Measurements from ENCODE around the gene PCSK7. TPM values are rescaled to one million over a fixed set of nuclear protein-coding genes. Genes with fewer than 3 reads are reported as not detected.

PCSK7 gene
- total and polyA plus RNA-seq, 2 of the 8 experiments (the other 6 are each of a cell fraction or from before 2014, with no cell fraction given) = 23.4 to 38.5 TPM

DNA sequence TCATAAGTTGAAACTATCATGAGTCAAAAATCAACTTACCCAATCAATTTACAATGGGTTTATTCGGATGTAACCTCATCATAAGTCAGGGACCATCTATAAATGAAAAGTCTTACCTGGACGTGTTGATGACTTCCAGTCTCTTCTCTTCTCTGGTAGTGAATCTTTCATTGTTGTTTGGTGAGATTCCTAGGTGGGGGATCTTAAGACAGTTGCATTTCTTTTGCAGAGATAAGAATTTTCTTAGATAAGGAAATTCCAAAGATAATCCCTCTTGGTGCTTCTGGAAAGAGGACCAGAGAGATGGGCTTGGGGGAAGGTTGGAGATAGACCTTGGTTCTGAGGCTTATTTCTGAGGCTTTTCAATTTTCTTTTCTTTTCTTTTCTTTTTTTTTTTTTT is 38.0 kb upstream of the PCSK7 start:
- no peaks in the 10 kb centered on the region for H3K79me2 ChIP-seq (ENCODE audit: control insufficient read depth in 1 of 2, insufficient read depth in 2 of 2, low read length in 2 of 2)
- CTCF ChIA-PET (ENCODE audit: partially characterized antibody) = no interaction called here
- H3K9me3 ChIP-seq (ENCODE audit: insufficient read depth in 2 of 2, low read depth in 1 of 2, low read length in 1 of 2) = no peaks in the 10 kb centered on the region
- H4K91ac ChIP-seq (replicated peaks; ENCODE audit: insufficient read length, low read length) = no peak overlapping the region
- POLR2A ChIA-PET (ENCODE audit: partially characterized antibody) = no interaction called here
- H2AK5ac ChIP-seq (ENCODE audit: low read depth, low read length) = no peak overlapping the region
- no peaks in the 10 kb centered on the region for H4K20me1 ChIP-seq (replicated peaks in 1 of 2; ENCODE audit: control insufficient read depth in 1 of 2, insufficient read depth in 2 of 2, low read length in 2 of 2)
- H3K79me1 ChIP-seq (ENCODE audit: low read depth, low read length) = no peaks in the 10 kb centered on the region
- H3K4me2 ChIP-seq (ENCODE audit: insufficient read depth in 1 of 2, low read depth in 2 of 2, low read length in 2 of 2) = no peak overlapping the region
- no peak overlapping the region for H4K5ac ChIP-seq (ENCODE audit: insufficient read length, low read depth, low read length)
- H2BK120ac ChIP-seq (replicated peaks; ENCODE audit: low read depth, low read length) = no peak overlapping the region
- no peaks in the 10 kb centered on the region for H3K4me1 ChIP-seq (replicated peaks in 1 of 4; ENCODE audit: control insufficient read depth in 3 of 4, insufficient read depth in 4 of 4, low read length in 3 of 4)
- no peak overlapping the region for H3K18ac ChIP-seq (ENCODE audit: extremely low read depth, low read length)
- peaks cover 0 to 3% (median 0%) of the 10 kb centered on the region in 4 experiments; a peak in 3 of 8 replicates for H3K36me3 ChIP-seq (ENCODE audit: control insufficient read depth in 2 of 4, insufficient read depth in 4 of 4, low read length in 3 of 4)
- FAIRE-seq (no peak), DNase-seq (ENCODE audit: low read depth in 1 of 2, low spot score in 2 of 2) (no peak)
- H4K8ac ChIP-seq (ENCODE audit: extremely low read depth, insufficient read depth, low read length) = no peak overlapping the region
- TF ChIP-seq POU5F1 (IDR thresholded peaks at IDR 0.05; ENCODE audit: low read depth, low read length) = no peak
- no peak for TF ChIP-seq BACH1 (IDR thresholded peaks at IDR 0.05; ENCODE audit: low read length)
- no peak for TF ChIP-seq EZH2 (IDR thresholded peaks at IDR 0.05; ENCODE audit: low read depth, low read length, severe bottlenecking)
- no peak for TF ChIP-seq KDM4A (IDR thresholded peaks at IDR 0.05; ENCODE audit: low read depth, low read length, severe bottlenecking)
- no peak for TF ChIP-seq POLR2A (IDR thresholded peaks at IDR 0.05; ENCODE audit: control extremely low read depth in 1 of 2, low read depth in 2 of 2, low read length in 2 of 2)
- no peak for TF ChIP-seq RFX5 (IDR thresholded peaks at IDR 0.05; ENCODE audit: borderline replicate concordance, low read depth, low read length)
- TF ChIP-seq HDAC2 (IDR thresholded peaks at IDR 0.05; ENCODE audit: borderline replicate concordance in 1 of 2, low read depth in 2 of 2, low read length in 2 of 2) = no peak
- TF ChIP-seq SP2 (IDR thresholded peaks at IDR 0.05; ENCODE audit: low read length) = no peak
- TF ChIP-seq TCF12 (IDR thresholded peaks at IDR 0.05; ENCODE audit: low read depth, low read length) = no peak
- H3K56ac ChIP-seq (replicated peaks; ENCODE audit: insufficient read length, low read depth, low read length) = no peak overlapping the region
- H2BK12ac ChIP-seq (ENCODE audit: low read depth, low read length) = no peak overlapping the region
- 89% methylated on average over 2 of the region's 2 CpGs; no CpG with 5 or more reads in 1 of the 2 experiments for WGBS, 2 experiments (ENCODE audit: extremely low coverage in 1 of 2, insufficient coverage in 1 of 2, insufficient read length in 1 of 2, insufficient replicate concordance in 2 of 2, low coverage in 1 of 2, low lambda C conversion rate in 2 of 2, missing lambda C conversion rate in 1 of 2)
- no peak overlapping the region for H3K14ac ChIP-seq (ENCODE audit: insufficient read length)
- no peak overlapping the region for H2BK15ac ChIP-seq (ENCODE audit: low read length)
- no peak overlapping the region for H3K9ac ChIP-seq (replicated peaks in 1 of 4; ENCODE audit: extremely low read depth in 1 of 4, low read depth in 3 of 4, low read length in 3 of 4)
- H3K4ac ChIP-seq (replicated peaks; ENCODE audit: insufficient read length, low read depth, low read length) = no peak overlapping the region
- H2AFZ ChIP-seq (ENCODE audit: low read length) = no peak overlapping the region
- no peak overlapping the region for H3K27ac ChIP-seq (ENCODE audit: low read depth, low read length)
- no peak overlapping the region for H2BK5ac ChIP-seq (ENCODE audit: low read depth, low read length)
- no peaks in the 10 kb centered on the region; the same call in 1 of the 2 replicates for H3K23me2 ChIP-seq (ENCODE audit: low read depth, low read length)
- no peak overlapping the region for H3K23ac ChIP-seq (ENCODE audit: insufficient read length)
- no peak overlapping the region for H3K4me3 ChIP-seq (ENCODE audit: extremely low read depth in 1 of 4, insufficient read depth in 2 of 4, low read depth in 3 of 4, low read length in 4 of 4)
- no peak overlapping the region for H2BK20ac ChIP-seq (ENCODE audit: low read length)
- H3K27me3 ChIP-seq (replicated peaks in 1 of 4; ENCODE audit: control insufficient read depth in 3 of 4, extremely low read depth in 1 of 4, insufficient read depth in 3 of 4, low read length in 3 of 4) = no peaks in the 10 kb centered on the region

Data from H1 (cell line).